GM18526 (cell line): Measurements from ENCODE around the gene SLC35D2.

Source experiments
- POLR2A ChIP-seq: IDR thresholded peaks from 3 replicates; pipeline ENCODE4 v1.6.1; 2011; ENCODE audit not compliant: insufficient read length; ENCODE audit errors: extremely low read depth

Gene SLC35D2

GRCh38 chr9:96343515-96344360, 39.8 kb downstream of the SLC35D2 start:
- TF ChIP-seq POLR2A: no peak

GRCh38 chr9:96342571-96343245, 40.8 kb downstream of the SLC35D2 start:
- no peak for TF ChIP-seq POLR2A

- TF ChIP-seq POLR2A: no peak
Measured at GRCh38 chr9:96340707-96341106, 42.8 kb downstream of the SLC35D2 start.

DNA sequence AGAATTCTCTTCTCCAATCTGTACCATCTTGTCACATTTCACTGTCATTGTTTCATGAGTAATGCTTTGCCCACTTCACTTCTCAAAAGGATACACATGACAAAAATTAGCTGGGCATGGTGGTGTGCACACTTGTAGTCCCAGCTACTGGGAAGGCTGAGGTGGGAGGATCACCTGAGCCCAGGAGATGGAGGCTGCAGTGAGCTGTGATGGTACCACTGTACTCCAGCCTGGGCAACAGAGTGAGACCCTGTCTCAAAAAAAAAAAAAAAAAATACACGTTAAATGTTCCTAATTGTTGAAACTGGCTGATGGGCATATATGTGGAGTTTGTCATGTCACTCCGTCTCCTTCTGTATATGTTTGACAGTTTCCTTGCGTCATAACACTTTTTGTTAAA, 45.2 kb downstream of the SLC35D2 start:
- no peak for TF ChIP-seq POLR2A

DNA sequence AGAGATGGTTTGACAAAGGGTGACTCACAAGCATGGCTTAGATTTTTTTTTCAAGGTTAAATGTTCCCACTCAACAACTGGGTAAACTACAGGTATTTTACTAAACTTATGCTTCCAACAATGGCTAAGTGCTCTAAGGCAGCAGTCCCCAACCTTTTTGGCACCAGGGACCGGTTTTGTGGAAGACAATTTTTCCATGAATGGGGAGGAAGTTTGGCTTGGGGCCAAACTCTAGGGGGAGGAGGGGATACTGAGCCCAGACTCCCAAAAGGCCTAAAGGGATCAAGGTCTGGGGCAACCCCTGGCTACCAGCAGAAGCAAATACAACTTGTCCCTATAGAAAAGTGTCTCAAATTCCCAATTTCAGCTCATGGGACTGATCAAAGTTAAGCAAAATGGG, 49.6 kb downstream of the SLC35D2 start:
- TF ChIP-seq POLR2A: no peak

DNA sequence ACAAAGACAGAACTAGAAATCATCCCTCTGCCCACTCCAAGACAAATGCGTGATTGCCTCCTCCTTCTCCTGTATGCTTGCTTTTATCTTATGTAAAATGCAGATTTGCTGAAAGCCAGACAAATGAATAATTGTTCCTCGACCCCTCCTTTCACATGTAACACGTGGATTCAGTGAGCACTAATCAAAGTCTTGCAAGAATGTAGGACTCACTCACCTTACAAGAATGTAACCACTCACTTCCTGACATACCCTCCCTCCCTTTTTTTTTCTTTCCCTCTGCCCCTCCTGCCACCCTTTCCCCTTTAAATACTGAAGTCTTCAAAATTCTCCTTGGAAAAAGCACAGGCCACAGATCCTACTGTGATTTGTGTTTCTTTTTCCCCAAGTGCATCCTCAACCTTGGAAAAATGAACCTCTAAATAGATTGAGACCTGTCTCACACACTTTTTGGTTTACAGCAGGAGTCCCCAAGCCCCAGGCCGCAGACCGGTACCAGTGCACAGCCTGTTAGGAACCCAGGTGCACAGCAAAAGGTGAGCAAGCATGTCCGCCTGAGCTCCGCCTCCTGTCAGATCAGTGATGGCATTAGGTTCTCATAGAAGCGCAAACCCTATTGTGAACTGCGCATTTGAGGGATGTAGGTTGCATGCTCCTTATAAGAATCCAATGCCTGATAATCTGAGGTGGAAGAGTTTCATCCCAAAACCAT, 52.1 kb downstream of the SLC35D2 start:
- no peak for TF ChIP-seq POLR2A

- no peak for TF ChIP-seq POLR2A
Measured at GRCh38 chr9:96327694-96328352, 55.7 kb downstream of the SLC35D2 start.

DNA sequence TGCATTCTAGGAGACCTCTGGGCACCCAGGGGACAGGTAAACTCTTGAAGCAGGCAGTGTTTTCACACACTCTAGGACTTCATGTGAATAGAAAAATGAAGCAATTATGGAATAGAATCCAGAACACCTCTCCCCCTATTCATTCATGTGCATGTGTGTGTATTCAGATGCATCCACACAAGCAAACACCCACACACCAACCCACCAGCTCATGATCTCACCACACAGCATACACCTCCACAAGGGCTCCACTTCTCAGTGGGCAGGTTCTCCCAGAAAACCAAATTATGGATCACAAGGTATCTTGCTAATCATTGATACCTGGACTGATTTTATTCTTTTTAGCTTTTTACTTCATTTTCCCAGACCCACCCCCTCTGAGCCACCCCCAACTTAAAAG, 60.3 kb downstream of the SLC35D2 start:
- no peak for TF ChIP-seq POLR2A

GRCh38 chr9:96321515-96321914, 62.0 kb downstream of the SLC35D2 start:
- TF ChIP-seq POLR2A: no peak

- TF ChIP-seq POLR2A: no peak
Measured at GRCh38 chr9:96320749-96321280, 62.7 kb downstream of the SLC35D2 start.

- no peak for TF ChIP-seq POLR2A
Measured at GRCh38 chr9:96318921-96319565, 64.5 kb downstream of the SLC35D2 start.

GRCh38 chr9:96317335-96317980, 66.1 kb downstream of the SLC35D2 start:
- TF ChIP-seq POLR2A: no peak

DNA sequence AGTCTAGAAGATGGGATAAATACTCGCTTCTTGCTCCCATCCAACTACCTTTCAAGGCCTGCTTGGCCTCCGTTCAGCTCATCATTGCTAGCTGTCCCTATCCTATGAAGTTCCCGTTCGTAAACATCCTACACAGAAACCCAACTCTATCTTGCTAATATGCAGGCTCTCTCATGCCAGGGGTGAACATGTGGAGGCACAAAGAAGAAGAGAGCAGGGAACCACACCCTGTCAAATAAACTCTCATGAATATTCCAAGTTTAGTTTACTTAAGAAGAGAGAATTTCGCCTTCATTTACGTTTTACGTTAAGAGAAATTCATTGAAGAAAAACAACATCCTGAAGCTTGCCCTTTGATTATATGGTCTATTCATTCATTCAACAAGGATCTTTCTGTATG, 73.7 kb downstream of the SLC35D2 start:
- TF ChIP-seq POLR2A: no peak

DNA sequence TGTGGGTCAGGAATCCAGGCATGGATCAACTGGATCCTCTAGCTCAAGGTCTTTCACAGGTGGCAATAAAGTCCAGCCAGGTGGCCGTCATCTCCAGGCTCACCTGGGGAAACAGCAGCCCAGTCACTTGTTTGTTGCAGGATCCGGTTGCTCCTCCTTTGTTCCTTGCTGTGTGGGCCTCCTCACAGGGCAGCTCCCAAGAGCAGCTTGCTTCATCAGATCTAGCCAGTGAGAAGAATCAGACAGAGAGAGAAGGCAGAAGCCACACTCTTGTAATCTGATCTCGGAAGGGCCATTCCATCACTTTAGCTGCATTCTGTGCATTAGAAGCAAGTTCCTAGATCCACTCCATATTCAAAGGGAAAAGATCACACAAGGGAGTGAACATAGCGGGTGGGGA, 78.3 kb downstream of the SLC35D2 start:
- TF ChIP-seq POLR2A: no peak
